Testis (tissue), 2 donors: ENCODE measurements around the gene CXXC4.

Experiments
- CTCF ChIP-seq, 3 experiments: fragments of 450-650 bp in 2 of 3; fragments of 200-600 bp in 1 of 3; sonication (generic) in 1 of 3; IDR thresholded peaks; one replicate each; pipeline ENCODE4 v1.5.1; 2016 to 2019; ENCODE audit warnings: antibody characterized with exemption in 3 of 3, mild to moderate bottlenecking in 2 of 3, moderate library complexity in 1 of 3
- POLR2A ChIP-seq: fragments of 450-650 bp; IDR thresholded peaks from one replicate; pipeline ENCODE4 v1.6.1; 2017; ENCODE audit warnings: antibody characterized with exemption, mild to moderate bottlenecking, moderate library complexity

GRCh38 chr4:104449537-104449936 is 45.2 kb downstream of the CXXC4 start:
- no peak for TF ChIP-seq CTCF (IDR thresholded peaks at IDR 0.05)
- no peak for TF ChIP-seq POLR2A
